ENCODE measurements around the gene PLEKHA6.

Gene PLEKHA6

GRCh38 chr1:204349602-204350001 is 10.1 kb downstream of the PLEKHA6 start:
- Histone ChIP-seq H3K27me3 (ENCODE audit: control insufficient read depth, insufficient read depth, low read length) (no peaks in the 10 kb centered on the region), H3K4me3 (ENCODE audit: low read length) (no peak overlapping the region), H3K9me3 (ENCODE audit: control insufficient read depth, low read depth, low read length) (no peaks in the 10 kb centered on the region), H3K27ac (ENCODE audit: low read length) (no peak overlapping the region), H3K4me1 (ENCODE audit: control insufficient read depth, low read depth, low read length) (peaks cover 24% of the 10 kb centered on the region), H3K9ac (ENCODE audit: low read length) (no peak overlapping the region), H3K36me3 (ENCODE audit: control insufficient read depth, low read depth, low read length) (no peaks in the 10 kb centered on the region)

DNA sequence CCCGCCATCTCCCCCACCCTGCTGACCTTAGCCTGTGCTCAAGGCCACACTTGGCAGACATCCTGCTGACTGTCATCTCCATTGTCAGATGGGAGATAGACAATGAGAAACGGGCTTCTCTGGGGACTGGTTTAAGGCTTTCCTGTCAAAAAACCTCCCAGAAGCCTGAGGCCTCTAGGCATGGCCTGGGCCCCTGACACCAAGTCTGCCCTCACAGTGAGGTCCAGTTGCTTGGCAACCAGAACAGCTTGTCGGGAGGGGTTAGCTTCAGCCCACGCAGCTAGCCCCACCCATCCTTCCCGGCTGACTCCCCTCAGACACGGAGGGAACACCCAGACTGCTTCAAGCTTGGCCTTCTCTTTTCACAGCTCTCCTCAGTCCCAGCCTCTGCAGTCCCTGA is 11.0 kb downstream of the PLEKHA6 start:
- Histone ChIP-seq H3K4me3 (ENCODE audit: low read length) (no peak overlapping the region), H3K4me1 (ENCODE audit: control insufficient read depth, low read depth, low read length) (peaks cover 24% of the 10 kb centered on the region), H3K27me3 (ENCODE audit: control insufficient read depth, insufficient read depth, low read length) (no peaks in the 10 kb centered on the region), H3K9me3 (ENCODE audit: control insufficient read depth, low read depth, low read length) (no peaks in the 10 kb centered on the region), H3K9ac (ENCODE audit: low read length) (no peak overlapping the region), H3K36me3 (ENCODE audit: control insufficient read depth, low read depth, low read length) (no peaks in the 10 kb centered on the region), H3K27ac (ENCODE audit: low read length) (no peak overlapping the region)

DNA sequence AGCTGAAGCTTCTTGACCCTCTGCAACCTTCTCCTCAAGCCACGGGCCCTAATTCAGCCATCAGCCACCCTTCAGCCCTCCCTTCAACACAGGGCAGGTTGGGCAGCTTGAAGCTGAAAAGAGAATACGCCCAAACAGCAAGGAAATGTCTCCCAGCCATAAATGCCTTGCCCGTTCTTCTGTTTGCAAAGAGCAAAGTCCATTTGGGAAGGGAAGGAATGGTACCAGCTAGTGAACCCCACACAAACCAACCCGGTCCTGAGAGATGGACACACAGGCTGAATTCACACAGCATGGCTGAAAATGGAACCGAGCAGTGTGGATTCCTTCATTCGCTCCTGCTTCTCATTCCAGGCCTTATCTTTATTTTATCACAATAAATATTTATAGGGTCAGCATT is 11.5 kb downstream of the PLEKHA6 start:
- peaks cover 24% of the 10 kb centered on the region for H3K4me1 ChIP-seq (ENCODE audit: control insufficient read depth, low read depth, low read length)
- no peaks in the 10 kb centered on the region for H3K36me3 ChIP-seq (ENCODE audit: control insufficient read depth, low read depth, low read length)
- no peak overlapping the region for H3K27ac ChIP-seq (ENCODE audit: low read length)
- H3K9ac ChIP-seq (ENCODE audit: low read length) = no peak overlapping the region
- H3K9me3 ChIP-seq (ENCODE audit: control insufficient read depth, low read depth, low read length) = no peaks in the 10 kb centered on the region
- no peak overlapping the region for H3K4me3 ChIP-seq (ENCODE audit: low read length)
- no peaks in the 10 kb centered on the region for H3K27me3 ChIP-seq (ENCODE audit: control insufficient read depth, insufficient read depth, low read length)

DNA sequence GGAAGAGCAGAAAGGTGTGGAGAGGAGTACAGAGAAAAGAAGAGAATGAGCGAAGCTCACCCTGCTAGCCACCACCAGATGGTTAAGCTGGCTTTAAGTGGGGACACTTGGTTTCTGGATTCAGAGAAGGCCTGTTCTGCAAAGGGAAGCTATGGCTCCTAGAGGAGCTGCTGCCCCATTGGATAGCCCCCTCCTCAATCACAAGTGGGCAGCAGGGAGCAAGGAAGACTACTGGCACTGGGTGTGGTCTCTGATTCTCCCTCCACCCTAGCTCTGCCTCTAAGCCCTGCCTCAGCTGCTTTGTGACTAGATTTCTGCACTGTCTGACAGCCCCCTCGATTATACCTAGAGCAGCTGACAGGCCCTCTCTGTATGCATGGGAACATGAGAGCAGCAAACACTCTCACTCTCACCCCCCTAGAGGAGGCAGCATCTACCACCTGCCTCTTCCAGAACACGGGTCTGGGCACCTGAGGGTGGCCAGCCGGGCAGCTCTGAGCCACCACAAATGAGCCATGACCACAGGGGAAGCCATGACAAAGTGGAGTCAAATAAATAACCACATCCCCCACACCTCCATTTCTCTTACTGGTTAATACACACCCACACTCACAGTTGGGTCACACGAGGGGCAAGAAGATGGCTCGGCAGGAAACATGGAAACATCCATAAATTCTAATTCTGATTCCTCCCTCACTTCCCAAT is 13.6 kb downstream of the PLEKHA6 start:
- H3K4me3 ChIP-seq (ENCODE audit: low read length) = no peak overlapping the region
- no peaks in the 10 kb centered on the region for H3K36me3 ChIP-seq (ENCODE audit: control insufficient read depth, low read depth, low read length)
- no peak overlapping the region for H3K9ac ChIP-seq (ENCODE audit: low read length)
- peaks cover 35% of the 10 kb centered on the region for H3K4me1 ChIP-seq (ENCODE audit: control insufficient read depth, low read depth, low read length)
- H3K27ac ChIP-seq (ENCODE audit: low read length) = no peak overlapping the region
- H3K9me3 ChIP-seq (ENCODE audit: control insufficient read depth, low read depth, low read length) = no peaks in the 10 kb centered on the region
- no peaks in the 10 kb centered on the region for H3K27me3 ChIP-seq (ENCODE audit: control insufficient read depth, insufficient read depth, low read length)

DNA sequence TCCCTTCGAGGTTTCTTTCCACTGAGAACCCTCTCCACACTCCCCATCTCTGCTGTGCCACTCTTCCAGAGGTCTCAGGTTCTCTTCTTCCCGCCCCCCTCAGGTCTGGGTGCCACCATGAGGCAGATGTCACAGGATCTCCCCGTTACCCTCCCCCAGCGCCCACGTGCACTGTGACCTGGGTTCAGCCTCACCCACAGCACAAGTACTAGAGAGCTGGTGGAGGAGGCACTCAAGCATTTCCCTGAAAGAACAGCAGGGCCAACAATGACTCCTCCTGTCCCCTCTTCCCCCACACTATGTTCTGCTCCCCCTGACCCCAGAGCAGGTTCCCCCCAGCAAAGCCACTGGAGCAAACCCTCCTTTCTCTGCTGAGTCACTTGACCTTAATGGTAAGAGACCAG is 14.3 kb downstream of the PLEKHA6 start:
- H3K9me3 ChIP-seq (ENCODE audit: control insufficient read depth, low read depth, low read length) = no peaks in the 10 kb centered on the region
- no peaks in the 10 kb centered on the region for H3K36me3 ChIP-seq (ENCODE audit: control insufficient read depth, low read depth, low read length)
- no peak overlapping the region for H3K4me3 ChIP-seq (ENCODE audit: low read length)
- H3K4me1 ChIP-seq (ENCODE audit: control insufficient read depth, low read depth, low read length) = peaks cover 29% of the 10 kb centered on the region
- no peaks in the 10 kb centered on the region for H3K27me3 ChIP-seq (ENCODE audit: control insufficient read depth, insufficient read depth, low read length)
- no peak overlapping the region for H3K9ac ChIP-seq (ENCODE audit: low read length)
- no peak overlapping the region for H3K27ac ChIP-seq (ENCODE audit: low read length)

DNA sequence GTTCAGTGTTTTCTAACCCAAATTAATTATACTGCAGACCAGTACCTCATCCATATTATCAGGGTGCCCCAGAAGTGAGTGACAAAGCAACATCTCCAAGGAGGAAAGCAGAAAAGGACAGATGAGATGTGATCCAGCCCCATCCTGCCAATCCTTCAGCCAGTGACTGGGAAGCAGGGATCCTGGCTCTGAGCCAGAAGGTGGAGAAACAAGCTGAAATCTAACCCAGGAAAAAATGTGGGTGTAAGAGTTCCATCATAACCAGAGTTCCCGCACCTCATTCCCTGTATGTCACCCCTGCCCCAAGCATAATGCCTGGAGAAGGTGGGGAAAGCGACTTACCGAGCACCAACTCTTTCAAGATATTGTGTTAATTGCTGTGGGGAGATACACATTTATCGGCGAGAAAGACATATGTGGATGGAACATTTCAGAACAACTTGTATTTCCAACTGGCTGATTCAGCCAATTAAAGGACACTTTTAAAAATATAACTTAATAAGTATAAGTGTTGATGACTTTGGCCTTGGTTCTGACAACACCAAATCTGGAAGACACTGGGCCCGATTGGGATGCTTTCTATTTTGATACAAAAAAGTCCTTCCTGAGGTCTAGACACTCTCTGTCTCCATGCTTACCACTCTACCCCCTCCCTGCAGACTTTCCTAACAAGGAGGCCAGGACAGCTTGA is 14.9 kb downstream of the PLEKHA6 start:
- no peaks in the 10 kb centered on the region for H3K27me3 ChIP-seq (ENCODE audit: control insufficient read depth, insufficient read depth, low read length)
- H3K4me3 ChIP-seq (ENCODE audit: low read length) = no peak overlapping the region
- H3K36me3 ChIP-seq (ENCODE audit: control insufficient read depth, low read depth, low read length) = no peaks in the 10 kb centered on the region
- H3K27ac ChIP-seq (ENCODE audit: low read length) = no peak overlapping the region
- H3K9ac ChIP-seq (ENCODE audit: low read length) = no peak overlapping the region
- peaks cover 22% of the 10 kb centered on the region for H3K4me1 ChIP-seq (ENCODE audit: control insufficient read depth, low read depth, low read length)
- H3K9me3 ChIP-seq (ENCODE audit: control insufficient read depth, low read depth, low read length) = no peaks in the 10 kb centered on the region

- H3K36me3 ChIP-seq (ENCODE audit: control insufficient read depth, low read depth, low read length) = no peaks in the 10 kb centered on the region
- no peak overlapping the region for H3K27ac ChIP-seq (ENCODE audit: low read length)
- H3K27me3 ChIP-seq (ENCODE audit: control insufficient read depth, insufficient read depth, low read length) = no peaks in the 10 kb centered on the region
- no peak overlapping the region for H3K9ac ChIP-seq (ENCODE audit: low read length)
- no peak overlapping the region for H3K4me3 ChIP-seq (ENCODE audit: low read length)
- no peaks in the 10 kb centered on the region for H3K9me3 ChIP-seq (ENCODE audit: control insufficient read depth, low read depth, low read length)
- peaks cover 22% of the 10 kb centered on the region for H3K4me1 ChIP-seq (ENCODE audit: control insufficient read depth, low read depth, low read length)
Observed at GRCh38 chr1:204343802-204344201, 15.9 kb downstream of the PLEKHA6 start.

- Histone ChIP-seq H3K9me3 (ENCODE audit: control insufficient read depth, low read depth, low read length) (no peaks in the 10 kb centered on the region), H3K27ac (ENCODE audit: low read length) (no peak overlapping the region), H3K4me3 (ENCODE audit: low read length) (no peak overlapping the region), H3K4me1 (ENCODE audit: control insufficient read depth, low read depth, low read length) (peaks cover 27% of the 10 kb centered on the region), H3K36me3 (ENCODE audit: control insufficient read depth, low read depth, low read length) (no peaks in the 10 kb centered on the region), H3K27me3 (ENCODE audit: control insufficient read depth, insufficient read depth, low read length) (no peaks in the 10 kb centered on the region), H3K9ac (ENCODE audit: low read length) (no peak overlapping the region)
Observed at GRCh38 chr1:204343247-204343646, 16.5 kb downstream of the PLEKHA6 start.

DNA sequence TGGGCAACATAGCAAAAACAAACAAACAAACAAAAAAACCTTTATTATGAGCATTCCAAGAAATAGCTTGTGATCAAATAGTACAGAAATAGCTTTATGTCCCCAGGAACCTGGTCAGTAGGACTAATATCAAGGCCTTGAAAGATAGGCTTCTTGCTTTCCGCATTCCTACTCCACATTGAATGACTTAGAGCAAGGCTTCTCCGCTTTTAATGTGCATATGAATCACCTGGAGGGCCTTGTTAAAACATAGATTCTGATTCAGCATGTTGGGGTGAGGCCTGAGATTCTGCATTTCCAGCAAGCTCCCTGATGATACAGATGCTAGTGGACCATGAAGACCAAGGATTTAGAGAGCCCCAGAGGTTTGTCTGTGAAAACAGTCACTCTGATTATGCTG is 17.4 kb downstream of the PLEKHA6 start:
- Histone ChIP-seq H3K36me3 (ENCODE audit: control insufficient read depth, low read depth, low read length) (no peaks in the 10 kb centered on the region), H3K9me3 (ENCODE audit: control insufficient read depth, low read depth, low read length) (no peaks in the 10 kb centered on the region), H3K27me3 (ENCODE audit: control insufficient read depth, insufficient read depth, low read length) (no peaks in the 10 kb centered on the region), H3K27ac (ENCODE audit: low read length) (no peak overlapping the region), H3K4me1 (ENCODE audit: control insufficient read depth, low read depth, low read length) (peaks cover 36% of the 10 kb centered on the region), H3K4me3 (ENCODE audit: low read length) (no peak overlapping the region), H3K9ac (ENCODE audit: low read length) (no peak overlapping the region)

- Histone ChIP-seq H3K36me3 (ENCODE audit: control insufficient read depth, low read depth, low read length) (no peaks in the 10 kb centered on the region), H3K9me3 (ENCODE audit: control insufficient read depth, low read depth, low read length) (no peaks in the 10 kb centered on the region), H3K27me3 (ENCODE audit: control insufficient read depth, insufficient read depth, low read length) (no peaks in the 10 kb centered on the region), H3K9ac (ENCODE audit: low read length) (no peak overlapping the region), H3K4me3 (ENCODE audit: low read length) (no peak overlapping the region), H3K4me1 (ENCODE audit: control insufficient read depth, low read depth, low read length) (peaks cover 45% of the 10 kb centered on the region), H3K27ac (ENCODE audit: low read length) (no peak overlapping the region)
Observed at GRCh38 chr1:204341380-204341779, 18.3 kb downstream of the PLEKHA6 start.

GRCh38 chr1:204340081-204340889 is 19.4 kb downstream of the PLEKHA6 start:
- no peak overlapping the region for H3K27ac ChIP-seq (ENCODE audit: low read length)

More at GRCh38 chr1:204340081-204340889, 19.4 kb downstream of the PLEKHA6 start:
- Histone ChIP-seq H3K4me1 (ENCODE audit: control insufficient read depth, low read depth, low read length) (peaks cover 51% of the 10 kb centered on the region), H3K9ac (ENCODE audit: low read length) (no peak overlapping the region), H3K4me3 (ENCODE audit: low read length) (no peak overlapping the region), H3K9me3 (ENCODE audit: control insufficient read depth, low read depth, low read length) (no peaks in the 10 kb centered on the region), H3K36me3 (ENCODE audit: control insufficient read depth, low read depth, low read length) (no peaks in the 10 kb centered on the region), H3K27me3 (ENCODE audit: control insufficient read depth, insufficient read depth, low read length) (no peaks in the 10 kb centered on the region)
